HG03108 (cell line): ENCODE results near the gene CDC42SE2.
A peak's percentile ranks its signal among the peaks of the same experiment; 100 is the strongest.
"Not testable (repeated sequence)": the region's sequence is repeated elsewhere in the genome, so short reads cannot be mapped to it uniquely, and the experiment has no call there.

Experiments used
- ATAC-seq: cut with Tn5 transposase; IDR thresholded peaks from one replicate; pipeline ENCODE4 v1.9.1; 2021; ENCODE audit warnings: moderate library complexity; ENCODE audit not compliant: unreplicated experiment

CDC42SE2 gene

DNA sequence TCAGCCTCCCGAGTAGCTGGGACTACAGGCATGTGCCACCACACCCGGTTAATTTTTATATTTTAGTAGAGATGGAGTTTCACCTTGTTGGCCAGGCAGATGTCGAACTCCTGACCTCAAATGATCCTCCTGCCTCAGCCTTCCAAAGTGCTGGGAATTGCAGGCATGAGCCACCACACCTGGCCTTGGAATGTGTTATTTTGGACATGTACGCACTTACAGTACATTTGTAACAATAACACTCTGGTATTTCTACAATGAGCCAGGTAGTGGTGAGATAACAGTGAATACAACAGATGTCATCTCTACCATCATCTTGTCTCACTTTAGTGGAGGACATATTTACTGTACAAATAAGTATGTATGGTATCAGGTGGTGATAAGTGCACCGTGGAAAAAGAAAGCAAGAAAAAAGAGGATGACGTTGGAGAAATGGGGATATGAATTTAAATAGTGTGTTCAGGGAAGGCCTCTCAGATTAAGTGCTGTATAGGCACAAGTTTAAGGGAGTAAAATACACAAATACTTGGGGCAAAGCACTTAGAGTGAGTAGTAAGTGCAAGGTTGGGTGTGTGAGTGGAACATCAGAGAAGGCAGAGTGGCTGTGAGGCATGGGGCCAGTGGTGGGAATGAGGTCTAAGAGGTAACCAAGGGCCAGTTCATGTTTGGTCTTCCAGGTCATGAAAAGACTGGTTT lies 100.1 kb downstream of the CDC42SE2 start:
- ATAC-seq: no peak

DNA sequence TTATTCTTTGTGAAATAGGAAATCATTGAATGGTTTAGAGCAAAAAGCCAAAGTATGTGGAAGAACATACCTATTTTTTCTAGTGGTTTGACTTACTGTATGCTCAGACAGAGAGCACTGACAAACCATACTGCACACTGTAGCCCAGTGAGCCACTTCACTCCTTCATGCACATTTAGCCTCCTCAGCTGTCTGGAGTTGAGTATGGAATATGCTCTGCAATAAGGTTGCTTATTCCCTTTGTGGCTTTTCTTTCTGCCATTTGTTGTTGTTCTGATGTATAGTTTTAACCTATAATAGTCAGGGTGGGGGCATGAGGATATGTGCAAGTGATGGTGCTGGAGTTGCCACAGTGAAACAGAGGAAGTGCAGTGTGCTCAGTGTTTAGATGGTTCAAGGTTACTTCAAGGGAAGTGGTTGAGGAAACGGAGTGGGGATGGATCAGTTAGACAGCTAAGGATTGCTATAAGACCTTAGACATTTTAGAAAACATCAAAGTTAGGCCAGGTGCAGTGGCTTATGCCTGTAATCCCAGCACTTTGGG lies 100.7 kb downstream of the CDC42SE2 start:
- ATAC-seq: no peak

DNA sequence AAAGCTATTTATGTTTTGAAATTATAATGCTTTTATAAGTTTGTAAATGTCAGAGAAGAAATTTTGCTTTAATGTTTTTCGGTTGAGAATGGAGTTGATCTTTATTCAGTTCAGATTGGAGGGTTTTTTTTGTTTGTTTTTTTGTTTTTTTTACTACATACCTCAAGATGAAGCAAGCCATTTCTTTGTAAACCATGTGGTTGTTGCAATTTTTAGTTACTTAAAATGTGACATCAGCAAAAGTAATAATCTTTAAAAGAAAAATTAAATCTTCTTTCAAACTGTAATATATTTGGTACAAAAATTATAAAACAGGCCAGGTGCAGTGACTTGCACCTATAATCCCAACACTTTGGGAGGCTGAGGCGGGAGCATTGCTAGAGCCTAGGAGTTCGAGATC lies 102.6 kb downstream of the CDC42SE2 start:
- no peak for ATAC-seq

DNA sequence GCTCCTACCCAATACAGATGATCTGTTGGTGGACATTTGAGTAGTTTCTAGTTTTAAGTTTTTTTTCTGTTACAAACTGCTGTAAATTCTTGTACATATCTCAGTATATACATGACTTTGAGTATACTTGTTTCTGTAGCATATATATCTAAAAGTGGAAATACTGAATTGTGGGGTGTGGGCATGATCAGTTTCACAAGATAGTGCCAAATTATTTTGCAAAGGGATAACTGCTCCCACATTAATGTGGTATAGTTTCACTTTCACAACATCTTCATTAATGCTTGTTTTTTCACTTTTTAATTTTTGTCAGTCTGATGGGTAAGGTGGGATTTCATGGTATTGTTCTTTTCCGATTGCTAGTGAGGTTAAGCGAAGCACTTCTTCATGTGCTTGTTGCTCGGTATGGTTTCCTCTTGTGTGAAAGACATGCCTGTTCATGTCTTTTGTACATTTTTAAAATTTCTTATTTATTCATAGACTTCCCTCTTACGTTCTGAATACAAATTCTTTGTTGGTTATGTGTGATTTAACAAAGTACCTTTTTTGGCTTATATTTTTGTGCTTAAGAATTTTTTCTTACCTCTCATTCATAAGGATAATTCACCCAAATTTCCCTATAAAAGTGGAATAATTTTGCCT lies 103.5 kb downstream of the CDC42SE2 start:
- no peak for ATAC-seq

DNA sequence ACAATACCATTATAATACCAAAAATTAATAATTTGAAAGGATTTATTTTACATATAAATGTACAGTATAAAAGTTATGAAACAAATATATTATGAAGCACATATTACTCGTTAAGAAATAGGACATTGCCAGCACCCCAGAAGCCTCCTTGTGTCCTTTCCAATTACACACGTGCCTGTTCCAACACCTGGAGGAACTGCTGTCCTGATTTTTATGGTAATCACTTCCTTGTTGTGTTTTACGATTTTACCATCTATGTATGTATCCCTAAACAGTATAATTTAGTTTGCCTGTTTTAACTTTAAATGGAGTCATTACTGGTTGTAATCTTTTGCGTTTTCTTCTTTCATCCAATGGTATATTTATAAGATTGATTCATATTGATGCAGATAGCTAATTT lies 105.0 kb downstream of the CDC42SE2 start:
- ATAC-seq: no peak

DNA sequence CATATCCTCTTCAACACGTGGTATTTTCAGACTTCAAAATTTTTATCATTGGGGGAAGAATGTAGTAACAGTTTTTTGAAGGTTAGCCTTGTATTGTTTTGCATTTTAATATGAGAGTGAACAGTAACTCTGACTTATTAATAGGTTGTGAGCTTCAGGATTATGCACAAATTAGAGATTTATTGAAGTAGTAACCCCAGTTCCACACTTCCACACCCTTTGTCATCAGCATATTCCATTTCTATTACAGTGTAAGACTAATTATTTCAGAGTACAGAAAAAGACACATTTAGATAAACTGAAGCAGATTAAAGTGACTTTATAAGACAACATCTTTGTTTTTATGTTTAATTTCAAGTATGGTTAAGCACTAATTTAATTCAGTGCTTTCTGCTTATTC lies 105.7 kb downstream of the CDC42SE2 start:
- ATAC-seq: no peak

DNA sequence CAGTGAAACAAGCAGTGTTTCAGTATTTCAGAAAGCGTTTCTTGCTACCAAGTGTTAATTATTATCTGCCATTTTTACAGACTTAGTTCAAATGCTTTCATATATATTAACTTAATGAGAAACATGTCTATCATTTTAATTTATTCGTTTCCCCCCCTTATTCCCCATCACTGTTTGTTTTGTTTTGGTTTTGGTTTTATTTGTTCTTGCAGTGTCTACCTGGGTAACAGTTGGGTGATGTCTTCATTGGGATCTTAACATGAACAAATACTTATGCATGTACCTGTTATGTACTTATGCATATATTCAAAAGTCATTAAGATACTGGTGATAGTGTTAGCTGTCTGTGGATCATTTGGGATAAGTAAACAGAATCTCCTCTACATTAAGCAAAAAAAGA lies 108.0 kb downstream of the CDC42SE2 start:
- ATAC-seq: no peak

DNA sequence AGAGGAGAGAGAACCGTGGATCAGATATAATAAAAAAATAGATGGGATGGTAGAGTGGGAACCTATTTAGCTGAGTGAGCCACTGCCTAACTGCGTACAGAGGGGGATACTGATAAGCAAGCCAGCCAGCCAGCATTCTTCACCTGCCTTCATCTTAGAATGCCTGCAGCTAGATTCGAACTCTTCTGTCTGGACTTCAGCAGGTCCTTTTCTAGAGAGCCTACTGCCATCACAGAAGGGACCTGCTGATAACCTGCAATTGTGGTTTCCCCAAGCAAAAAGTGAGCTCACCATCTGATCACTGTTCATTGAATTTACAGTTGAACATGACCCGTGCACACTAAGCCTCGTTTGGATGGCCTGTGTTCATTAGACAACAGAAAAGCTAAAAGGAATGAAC lies 109.4 kb downstream of the CDC42SE2 start:
- ATAC-seq: no peak

DNA sequence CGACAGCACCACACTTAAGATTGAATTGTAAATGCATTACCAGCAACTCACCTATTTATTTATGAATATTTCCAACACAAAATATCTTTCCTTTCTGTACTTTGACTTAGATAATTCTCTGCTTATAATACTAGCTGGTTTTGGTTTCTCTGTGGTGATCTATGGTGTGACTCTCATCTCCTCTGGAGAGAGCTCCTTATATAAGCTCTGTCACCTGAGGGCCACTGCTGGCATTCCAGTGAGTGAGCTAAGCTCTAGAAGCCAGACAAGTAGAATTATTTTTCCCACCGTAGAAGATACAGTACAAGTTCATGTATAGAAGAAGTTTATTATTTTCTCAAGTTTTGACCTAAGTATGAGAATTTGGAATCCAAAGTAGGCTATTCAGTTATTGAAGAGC lies 111.5 kb downstream of the CDC42SE2 start:
- ATAC-seq: no peak

DNA sequence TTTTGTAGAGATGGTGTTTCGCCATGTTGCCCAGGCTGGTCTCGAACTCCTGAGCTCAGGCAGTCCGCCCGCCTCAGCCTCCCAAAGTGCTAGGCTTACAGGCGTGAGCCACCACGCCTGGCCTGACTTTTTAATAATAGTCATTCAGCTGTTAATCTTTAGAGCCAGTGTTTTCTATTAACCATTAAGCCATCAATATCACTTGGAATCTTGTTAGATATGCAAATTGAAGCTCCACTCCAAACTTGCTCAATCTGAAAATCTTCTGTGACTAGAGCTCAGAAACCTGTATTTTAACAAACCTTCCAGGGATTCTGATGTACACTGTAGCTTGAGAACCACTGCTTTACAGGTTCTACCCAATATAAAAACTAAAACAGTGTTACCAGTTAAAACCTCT lies 113.5 kb downstream of the CDC42SE2 start:
- ATAC-seq: no peak

DNA sequence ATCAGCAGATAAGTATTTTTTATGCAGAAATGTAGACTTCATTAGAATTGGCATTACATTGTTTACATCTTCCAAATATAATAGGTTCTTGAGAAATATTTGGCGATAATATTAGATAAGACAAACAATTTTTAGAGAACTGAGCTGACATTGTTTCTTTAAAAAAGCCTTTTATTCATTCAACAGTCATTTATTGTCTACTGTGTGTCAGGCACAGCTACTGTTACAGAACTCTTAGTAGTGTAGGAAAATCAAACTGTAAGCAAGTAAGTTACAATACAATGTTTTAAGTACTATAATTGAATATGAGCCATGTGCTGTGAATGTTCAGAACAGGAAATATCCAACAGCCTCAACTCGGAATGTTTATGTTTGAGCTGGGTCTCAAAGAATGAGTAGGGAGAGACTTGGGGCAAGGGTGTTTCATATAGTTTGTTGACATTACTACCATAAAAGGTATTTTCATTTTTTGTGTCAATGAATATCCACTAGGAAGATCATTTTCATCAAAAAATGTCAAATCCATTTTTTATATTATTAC lies 114.0 kb downstream of the CDC42SE2 start:
- ATAC-seq: no peak

DNA sequence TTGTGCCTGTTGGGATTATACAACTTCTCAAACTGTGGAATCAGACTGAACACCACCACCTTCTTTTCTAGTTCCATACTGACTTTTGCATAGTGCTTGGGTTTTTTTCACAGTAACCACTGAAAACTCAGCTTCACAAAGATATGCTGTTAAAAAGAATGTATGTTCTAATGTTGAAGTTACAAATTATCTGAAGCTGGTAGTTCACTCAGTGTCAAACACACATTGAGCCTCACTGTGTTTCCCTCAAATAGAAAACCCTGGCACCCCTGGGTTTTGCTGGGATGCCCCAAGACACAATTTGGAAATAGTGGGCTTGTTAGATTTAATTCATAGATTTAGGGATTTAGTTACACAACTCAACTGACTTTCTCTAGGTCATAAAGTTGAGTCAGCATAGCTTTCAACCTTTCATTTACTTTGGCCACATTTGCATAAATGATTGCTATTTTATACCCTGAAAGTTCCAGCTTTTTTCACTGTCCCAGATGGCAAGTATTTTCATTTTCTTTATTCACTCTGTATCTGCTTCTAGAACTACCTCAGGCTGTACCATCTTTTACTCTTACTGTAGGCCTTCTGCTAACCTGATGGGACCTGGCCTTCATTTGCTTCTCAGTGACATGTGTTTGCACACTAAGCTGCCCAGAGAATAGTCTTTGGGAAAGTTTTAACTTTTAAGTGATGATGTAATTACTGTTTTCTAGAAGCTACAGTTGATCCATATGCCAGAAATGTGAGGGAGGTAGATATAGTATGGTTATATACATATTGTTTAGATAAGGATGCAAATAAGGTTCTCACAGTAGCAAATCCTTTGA lies 115.1 kb downstream of the CDC42SE2 start:
- ATAC-seq: no peak

DNA sequence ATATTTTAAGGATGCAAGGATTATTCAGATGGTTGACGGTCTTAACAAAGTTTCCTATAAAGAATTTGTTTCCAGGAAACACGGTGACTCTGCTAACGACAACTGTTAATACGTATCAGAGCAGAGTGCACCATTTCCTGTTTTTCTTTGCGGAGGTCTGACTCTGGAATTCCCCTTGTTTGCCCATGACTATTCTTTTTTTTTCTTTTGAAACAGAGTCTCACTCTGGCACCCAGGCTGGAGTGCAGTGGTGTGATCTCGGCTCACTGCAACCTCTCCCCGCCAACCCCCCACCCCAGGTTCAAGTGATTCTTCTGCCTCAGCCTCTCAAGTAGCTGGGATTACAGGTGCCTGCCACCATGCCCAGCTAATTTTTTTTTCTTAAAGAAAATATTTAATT lies 115.9 kb downstream of the CDC42SE2 start:
- ATAC-seq: peak; percentile 37

DNA sequence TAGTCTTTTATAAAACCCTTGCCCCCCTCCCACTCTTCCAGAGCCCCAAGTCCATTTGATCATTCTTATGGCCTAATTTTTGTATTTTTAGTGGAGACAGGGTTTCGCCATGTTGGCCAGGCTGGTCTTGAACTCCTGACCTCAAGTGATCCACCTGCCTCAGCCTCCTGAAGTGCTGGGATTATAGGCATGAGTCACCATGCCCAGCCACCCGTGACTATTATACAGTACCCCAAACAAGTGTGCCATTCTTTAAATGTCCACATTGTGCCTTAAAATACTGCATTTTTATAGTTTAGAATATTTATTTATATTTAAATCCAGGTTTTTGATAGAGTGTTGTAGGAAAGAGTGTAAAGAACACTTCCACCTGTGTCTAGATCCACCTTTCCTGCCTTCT lies 116.4 kb downstream of the CDC42SE2 start:
- not testable (repeated sequence) for ATAC-seq

DNA sequence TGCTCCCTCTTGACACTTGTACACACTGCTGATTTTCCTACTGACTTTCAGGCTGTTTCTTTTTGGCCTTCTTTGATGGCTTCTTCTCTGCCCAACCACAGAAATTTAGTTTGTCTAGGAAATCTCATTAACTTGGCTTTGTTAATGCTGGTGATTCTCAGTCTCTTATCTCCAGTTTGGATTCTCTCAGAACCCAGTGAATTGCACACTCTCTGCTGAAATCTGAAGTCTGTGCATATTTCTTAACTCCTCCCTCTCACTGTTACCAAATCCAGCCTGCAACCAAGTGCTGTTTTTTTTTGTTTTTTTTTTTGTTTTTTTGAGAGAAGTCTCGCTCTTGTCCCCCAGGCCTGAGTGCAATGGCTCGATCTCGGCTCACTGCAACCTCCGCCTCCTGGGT lies 117.2 kb downstream of the CDC42SE2 start:
- no peak for ATAC-seq

DNA sequence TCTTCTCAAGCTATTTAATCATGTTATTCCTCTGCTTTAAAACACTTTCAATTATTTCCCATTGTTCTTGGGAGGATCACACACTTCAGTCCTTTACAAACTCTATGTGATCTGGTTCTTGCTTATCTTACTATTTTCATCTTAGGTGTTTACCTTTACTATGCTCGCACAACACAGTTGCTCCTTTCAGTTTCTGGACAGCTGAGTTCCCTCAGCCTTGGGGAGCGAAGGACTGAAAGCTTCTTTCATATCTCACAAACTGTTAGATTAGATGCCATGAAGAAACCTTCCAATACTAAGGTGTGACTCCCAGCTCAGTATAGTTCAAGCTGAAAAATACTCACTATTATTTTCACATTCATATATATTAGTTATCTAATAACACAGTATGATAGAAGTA lies 117.9 kb downstream of the CDC42SE2 start:
- peak; percentile 55 for ATAC-seq

DNA sequence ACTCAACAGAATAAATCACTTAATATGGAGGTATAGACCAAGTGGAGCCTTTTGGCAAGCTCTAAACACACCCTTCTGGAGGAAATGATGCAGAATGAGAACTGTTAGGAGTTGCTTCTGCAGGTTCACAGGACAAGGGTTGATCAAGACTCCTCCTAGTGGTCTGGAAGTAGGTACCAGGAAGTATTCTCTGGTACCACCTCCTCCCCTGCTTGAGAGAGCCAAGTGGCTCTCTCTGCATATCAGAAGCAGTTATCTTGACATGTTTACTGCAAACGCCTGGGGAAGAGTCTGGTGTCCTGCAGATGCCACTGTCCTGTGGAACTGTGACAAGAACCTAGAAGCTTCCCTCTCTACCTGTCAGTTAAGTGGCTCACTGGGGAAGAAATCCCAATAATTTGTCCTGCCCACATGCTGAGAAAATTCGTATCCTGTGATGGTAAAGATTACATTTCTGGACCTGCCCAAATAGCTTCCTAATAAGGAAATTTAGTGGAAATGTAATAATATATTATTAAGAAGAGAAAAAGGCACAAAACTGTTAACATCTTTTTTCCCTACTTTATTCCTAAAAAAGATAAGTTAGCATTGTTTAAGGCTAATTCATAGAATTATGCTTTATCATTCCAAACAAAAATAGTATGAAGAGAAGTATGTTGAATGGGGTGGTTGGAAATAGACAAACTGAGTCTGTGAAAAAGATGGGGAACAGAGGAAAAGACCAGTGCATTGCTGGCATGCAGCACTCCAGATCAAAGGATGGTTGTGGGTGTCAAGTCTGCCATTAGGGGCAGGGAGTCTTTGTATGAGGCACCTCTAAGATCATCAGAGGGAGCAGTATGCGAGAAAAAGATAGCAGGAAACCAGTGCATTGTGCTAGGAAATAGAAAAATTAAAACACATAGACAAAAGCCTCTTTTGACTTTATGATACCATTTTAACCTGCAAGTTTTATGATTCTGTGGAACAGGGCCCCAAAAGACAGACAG lies 118.8 kb downstream of the CDC42SE2 start:
- peak; percentile 47 for ATAC-seq

DNA sequence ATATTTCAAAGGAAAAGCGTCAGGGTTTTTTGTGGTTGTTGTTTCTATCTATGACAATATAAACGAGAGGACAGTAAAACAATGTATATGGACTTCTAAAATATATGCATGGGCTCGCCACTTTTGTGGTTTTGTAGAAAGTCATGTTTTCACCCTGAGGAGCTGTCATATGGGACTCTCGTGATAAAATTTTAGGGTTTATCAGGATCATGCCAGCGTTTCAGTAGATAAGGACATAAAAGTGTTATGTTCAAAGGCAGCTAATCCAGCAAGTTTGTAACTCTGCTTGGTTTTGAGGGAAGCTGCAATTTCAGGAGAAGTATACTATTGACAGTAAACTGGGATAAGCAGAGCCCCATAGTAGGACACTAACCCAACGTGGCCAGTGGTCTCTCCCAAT lies 120.3 kb downstream of the CDC42SE2 start:
- no peak for ATAC-seq

DNA sequence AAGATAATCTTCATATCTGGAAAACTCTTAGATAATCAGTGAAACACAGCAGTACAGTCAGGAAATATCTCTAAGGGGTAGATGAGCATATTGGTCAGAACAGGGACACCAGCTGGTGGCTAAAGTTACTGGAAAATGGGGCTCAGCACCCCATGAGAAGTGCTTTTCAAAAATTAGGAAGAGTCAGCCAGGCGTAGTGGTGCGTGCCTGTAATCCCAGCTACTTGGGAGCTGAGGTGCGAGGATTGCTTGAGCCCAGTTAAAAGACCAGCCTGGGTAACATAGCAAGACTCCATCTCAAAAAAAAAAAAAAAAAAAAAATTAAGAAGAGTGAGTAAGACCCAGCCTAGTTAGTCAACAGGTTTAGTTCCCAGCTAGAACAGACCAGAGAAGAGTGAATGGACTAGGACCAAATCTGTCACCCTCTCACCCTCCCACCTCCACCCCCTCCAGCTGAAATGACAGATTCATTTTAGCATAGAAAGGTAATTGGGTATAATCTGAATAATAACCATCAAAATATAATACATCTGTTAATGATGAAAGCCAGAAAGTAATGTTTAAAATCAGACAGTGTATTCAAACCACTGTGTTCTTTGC lies 120.9 kb downstream of the CDC42SE2 start:
- ATAC-seq: no peak

DNA sequence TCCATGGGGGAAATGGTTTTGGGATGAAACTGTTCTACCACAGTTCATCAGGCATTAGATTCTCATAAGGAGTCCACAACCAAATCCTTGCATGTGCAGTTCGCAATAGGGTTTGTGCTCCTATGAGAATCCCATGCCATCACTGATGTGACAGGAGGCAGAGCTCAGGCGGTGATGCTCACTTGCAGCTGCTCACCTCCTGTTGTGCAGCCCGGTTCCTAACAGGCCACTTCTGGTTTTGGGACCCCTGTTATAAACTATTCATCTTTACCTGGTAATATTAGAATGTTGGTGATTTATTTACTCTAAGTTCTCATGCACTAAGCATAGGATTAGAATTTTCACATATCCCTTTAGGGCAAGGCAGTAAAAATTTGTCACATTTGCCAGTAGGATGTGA lies 122.3 kb downstream of the CDC42SE2 start:
- ATAC-seq: no peak
